Fibroblast of pulmonary artery (primary cell): ENCODE measurements around the gene WNT3.
A peak's percentile ranks its signal among the peaks of the same experiment; 100 is the strongest.

Source experiments
- DNase-seq: peaks from one replicate; pipeline ENCODE4 v3.0.0-alpha.2; 2010; ENCODE audit warnings: low read depth
- H3K4me3 ChIP-seq: replicated peaks from 2 replicates; pipeline ENCODE4 v1.5.1; 2011; ENCODE audit warnings: low read depth, mild to moderate bottlenecking, control low read depth, low read length, moderate library complexity
- TF ChIP-seq, protein P1 (sequence below): IDR thresholded peaks from 2 replicates; pipeline ENCODE4 v1.5.1; 2011; ENCODE audit warnings: mild to moderate bottlenecking, control low read depth, low read length, inconsistent platforms; ENCODE audit errors: missing control alignments

Gene WNT3

GRCh38 chr17:46730026-46730425, 88.5 kb downstream of the WNT3 start:
- DNase-seq: no peak
- no peak overlapping the region for H3K4me3 ChIP-seq
- TF ChIP-seq, protein P1, sequence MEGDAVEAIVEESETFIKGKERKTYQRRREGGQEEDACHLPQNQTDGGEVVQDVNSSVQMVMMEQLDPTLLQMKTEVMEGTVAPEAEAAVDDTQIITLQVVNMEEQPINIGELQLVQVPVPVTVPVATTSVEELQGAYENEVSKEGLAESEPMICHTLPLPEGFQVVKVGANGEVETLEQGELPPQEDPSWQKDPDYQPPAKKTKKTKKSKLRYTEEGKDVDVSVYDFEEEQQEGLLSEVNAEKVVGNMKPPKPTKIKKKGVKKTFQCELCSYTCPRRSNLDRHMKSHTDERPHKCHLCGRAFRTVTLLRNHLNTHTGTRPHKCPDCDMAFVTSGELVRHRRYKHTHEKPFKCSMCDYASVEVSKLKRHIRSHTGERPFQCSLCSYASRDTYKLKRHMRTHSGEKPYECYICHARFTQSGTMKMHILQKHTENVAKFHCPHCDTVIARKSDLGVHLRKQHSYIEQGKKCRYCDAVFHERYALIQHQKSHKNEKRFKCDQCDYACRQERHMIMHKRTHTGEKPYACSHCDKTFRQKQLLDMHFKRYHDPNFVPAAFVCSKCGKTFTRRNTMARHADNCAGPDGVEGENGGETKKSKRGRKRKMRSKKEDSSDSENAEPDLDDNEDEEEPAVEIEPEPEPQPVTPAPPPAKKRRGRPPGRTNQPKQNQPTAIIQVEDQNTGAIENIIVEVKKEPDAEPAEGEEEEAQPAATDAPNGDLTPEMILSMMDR: no peak

GRCh38 chr17:46727572-46728348, 90.7 kb downstream of the WNT3 start:
- peak; percentile 72 for DNase-seq
- TF ChIP-seq, protein P1: no peak
- no peak overlapping the region for H3K4me3 ChIP-seq

- TF ChIP-seq, protein P1: no peak
- no peak overlapping the region for H3K4me3 ChIP-seq
These were observed 92.3 kb downstream of the WNT3 start for GRCh38 chr17:46726206-46726605.

GRCh38 chr17:46722662-46723285, 95.7 kb downstream of the WNT3 start:
- H3K4me3 ChIP-seq: no peak overlapping the region

More at GRCh38 chr17:46726206-46726605, 92.3 kb downstream of the WNT3 start:
- peak; percentile 25 for DNase-seq

GRCh38 chr17:46720408-46720807, 98.1 kb downstream of the WNT3 start:
- no peak overlapping the region for H3K4me3 ChIP-seq
- DNase-seq: peak; percentile 17
- TF ChIP-seq, protein P1: no peak

More at GRCh38 chr17:46722662-46723285, 95.7 kb downstream of the WNT3 start:
- no peak for DNase-seq
- TF ChIP-seq, protein P1: no peak

DNA sequence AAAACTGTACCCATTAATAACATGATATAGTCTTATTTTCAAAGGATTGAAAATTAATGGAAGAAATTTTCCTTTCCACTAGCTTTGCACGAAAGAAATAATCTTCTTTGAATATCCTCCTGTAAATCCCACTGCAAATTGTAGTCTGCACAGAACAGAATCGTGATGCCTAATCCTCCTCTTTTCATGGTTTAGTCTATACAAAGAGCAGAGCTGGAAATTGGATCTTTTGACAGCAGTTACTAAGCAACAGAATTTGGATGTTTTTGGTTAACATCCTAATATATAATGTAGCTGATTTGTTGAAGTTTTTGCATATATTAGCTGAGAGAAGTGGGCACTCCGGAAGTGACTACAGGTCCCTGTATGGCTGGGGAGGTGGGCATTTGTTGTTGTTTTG, 98.6 kb downstream of the WNT3 start:
- TF ChIP-seq, protein P1: no peak
- H3K4me3 ChIP-seq: no peak overlapping the region

GRCh38 chr17:46717999-46718398, 100.5 kb downstream of the WNT3 start:
- no peak overlapping the region for H3K4me3 ChIP-seq
- no peak for DNase-seq
- TF ChIP-seq, protein P1: no peak

More for the DNA sequence above, 98.6 kb downstream of the WNT3 start:
- no peak for DNase-seq
